GM19328 (cell line): Measurements from ENCODE around the gene MAJIN.

Experiments used
- ATAC-seq: cut with Tn5 transposase; IDR thresholded peaks from one replicate; pipeline ENCODE4 v1.9.1; 2021; ENCODE audit warnings: mild to moderate bottlenecking, moderate library complexity; ENCODE audit not compliant: unreplicated experiment

MAJIN gene

GRCh38 chr11:64893194-64894069 is 78.5 kb downstream of the MAJIN start:
- ATAC-seq = no peak

GRCh38 chr11:64892838-64893193 is 79.1 kb downstream of the MAJIN start:
- no peak for ATAC-seq

GRCh38 chr11:64892411-64892831 is 79.5 kb downstream of the MAJIN start:
- no peak for ATAC-seq

- no peak for ATAC-seq
Observed at GRCh38 chr11:64891880-64892279, 80.0 kb downstream of the MAJIN start.

GRCh38 chr11:64891215-64891848 is 80.6 kb downstream of the MAJIN start:
- no peak for ATAC-seq

GRCh38 chr11:64890522-64890939 is 81.4 kb downstream of the MAJIN start:
- ATAC-seq = no peak

GRCh38 chr11:64888729-64889511 is 83.0 kb downstream of the MAJIN start:
- no peak for ATAC-seq

GRCh38 chr11:64888406-64888728 is 83.5 kb downstream of the MAJIN start:
- ATAC-seq = no peak
